Mesodermal cell (in vitro differentiated cells): ENCODE measurements around the gene CTSW.

ENCODE experiments used
- H3K27ac ChIP-seq: 2 replicates; pipeline ENCODE4 v1.7.0; 2013; ENCODE audit warnings: mild to moderate bottlenecking, low read depth, low read length, moderate library complexity; ENCODE audit not compliant: severe bottlenecking
- H3K36me3 ChIP-seq: 2 replicates; pipeline ENCODE4 v1.7.1; 2013; ENCODE audit warnings: mild to moderate bottlenecking, low read length, moderate library complexity; ENCODE audit not compliant: control insufficient read depth, insufficient read depth
- H3K4me1 ChIP-seq: one replicate; pipeline ENCODE4 v1.7.1; 2013; ENCODE audit warnings: mild to moderate bottlenecking, low read length; ENCODE audit not compliant: insufficient read depth, control insufficient read depth, poor library complexity, severe bottlenecking
- H3K4me3 ChIP-seq: 2 replicates; pipeline ENCODE4 v1.7.0; 2013; ENCODE audit warnings: low read length, control low read depth, mild to moderate bottlenecking; ENCODE audit not compliant: insufficient read depth, poor library complexity, severe bottlenecking; ENCODE audit errors: extremely low read depth
- H3K9me3 ChIP-seq: 2 replicates; pipeline ENCODE4 v1.7.1; 2013; ENCODE audit warnings: mild to moderate bottlenecking, low read length, moderate library complexity; ENCODE audit not compliant: control insufficient read depth
- WGBS, 2 experiments: methylation state at CpG; one replicate each; pipeline ENCODE4 v1.1.5; 2013; ENCODE audit warnings: missing lambda C conversion rate in 2 of 2; ENCODE audit not compliant: insufficient coverage in 2 of 2; 5-methylcytosine and 5-hydroxymethylcytosine counted together

CTSW gene

DNA sequence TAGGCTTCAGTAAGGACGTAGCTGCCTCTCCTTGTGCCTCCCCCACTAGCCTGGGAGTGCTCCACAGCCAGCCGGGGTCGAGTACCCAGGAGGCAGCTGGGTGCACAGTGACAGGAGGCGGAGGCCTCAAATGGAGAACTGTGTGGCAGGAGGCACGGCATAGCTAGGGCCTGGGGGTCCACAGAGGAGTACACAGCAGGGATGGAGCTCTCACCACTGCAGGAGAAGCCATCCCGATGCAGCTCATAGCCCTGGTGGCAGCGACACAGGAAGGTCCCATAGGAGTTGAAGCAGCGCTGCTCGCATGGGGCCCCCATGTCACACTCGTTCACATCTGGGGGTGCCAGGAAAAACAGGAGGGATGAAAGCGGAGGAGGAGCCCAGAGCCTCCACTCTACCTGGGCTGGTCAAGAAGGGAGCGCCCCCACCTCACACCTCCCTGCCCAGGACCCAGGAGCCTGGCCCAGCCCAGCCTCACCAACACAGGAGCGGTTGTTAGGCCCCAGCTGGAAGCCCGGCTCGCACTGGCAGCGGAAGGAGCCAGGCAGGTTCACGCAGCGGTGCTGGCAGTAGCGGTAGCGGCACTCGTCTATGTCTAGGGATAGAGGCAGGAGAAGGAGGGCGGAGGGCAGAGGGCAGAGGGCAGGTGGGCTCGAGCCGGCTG, 9.9 kb upstream of the CTSW start:
- H3K4me3 ChIP-seq: no peak overlapping the region
- H3K4me1 ChIP-seq: peaks cover 18% of the 10 kb centered on the region
- no peak overlapping the region for H3K27ac ChIP-seq
- no peaks in the 10 kb centered on the region for H3K9me3 ChIP-seq
- 97 to 99% methylated on average over 16 to 21 of the region's 24 CpGs for WGBS, 2 experiments
- H3K36me3 ChIP-seq: peaks cover 67% of the 10 kb centered on the region

DNA sequence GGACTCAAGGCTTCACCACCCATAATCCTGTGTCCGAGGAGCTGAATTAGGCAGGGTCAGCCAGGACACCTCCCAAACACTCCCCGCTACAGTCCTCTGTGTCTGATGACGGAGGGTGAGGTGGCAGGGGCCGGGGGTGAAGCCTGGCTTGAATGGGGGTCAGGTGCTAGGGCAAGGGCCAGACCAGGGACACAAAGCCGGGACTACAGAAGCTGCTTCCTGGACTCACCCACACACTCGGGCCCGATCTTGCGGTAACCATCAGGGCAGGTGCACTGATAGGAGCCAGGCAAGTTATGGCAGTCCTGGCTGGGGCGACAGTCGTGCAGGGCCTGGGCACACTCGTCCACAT, 9.4 kb upstream of the CTSW start:
- WGBS, 2 experiments: 89 to 96% methylated on average over 10 to 11 of the region's 11 CpGs
- Histone ChIP-seq H3K4me1 (peaks cover 18% of the 10 kb centered on the region), H3K36me3 (peaks cover 62% of the 10 kb centered on the region), H3K4me3 (no peak overlapping the region), H3K27ac (no peak overlapping the region), H3K9me3 (no peaks in the 10 kb centered on the region)

DNA sequence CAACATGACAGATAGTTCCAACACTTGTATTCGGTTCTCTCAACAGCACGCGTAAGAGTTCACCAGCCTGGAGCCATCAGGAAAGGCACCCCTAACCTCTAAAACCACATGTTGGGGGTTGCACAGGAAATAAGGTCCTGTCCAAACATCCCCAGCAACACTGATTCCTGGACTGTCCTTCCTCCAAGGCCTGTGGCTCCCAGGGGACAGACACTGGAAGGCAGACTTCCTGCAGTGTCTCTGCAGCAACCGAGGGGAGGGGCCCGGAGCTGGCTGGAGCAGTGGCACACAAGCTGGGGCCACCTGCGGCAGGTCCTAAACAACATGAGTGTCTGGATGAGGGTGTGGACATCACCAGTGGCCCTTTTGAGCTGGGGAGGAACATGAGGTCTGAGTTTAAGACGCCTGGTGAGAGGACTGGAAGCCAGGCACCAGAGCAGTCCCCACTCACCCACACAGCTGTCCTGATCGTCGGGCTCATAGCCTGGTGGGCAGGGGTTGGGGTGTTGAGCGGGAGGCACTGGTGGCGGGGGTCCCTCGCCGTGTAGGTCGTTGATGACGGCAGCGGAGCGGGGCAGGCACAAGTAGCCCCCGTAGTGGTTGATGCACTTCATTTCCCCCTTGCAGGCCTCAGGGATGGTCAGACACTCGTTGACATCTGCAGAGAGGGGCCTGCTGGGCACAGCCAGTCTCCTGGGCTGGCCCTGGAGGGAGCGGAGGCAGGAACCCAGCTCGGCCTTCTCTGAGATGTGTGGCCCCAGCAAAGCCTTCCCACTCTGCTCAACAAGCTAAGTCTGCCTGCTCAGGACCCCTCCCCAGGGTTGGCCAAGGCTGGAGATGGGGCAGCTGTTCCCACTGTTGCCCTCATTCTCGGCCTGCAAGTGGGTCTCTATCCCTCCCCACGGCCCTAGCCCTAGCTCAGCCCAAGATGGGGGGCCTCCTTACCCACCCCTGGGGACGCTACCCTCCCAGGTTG, 8.6 kb upstream of the CTSW start:
- Histone ChIP-seq H3K9me3 (no peaks in the 10 kb centered on the region), H3K27ac (peak overlapping the region; percentile 10), H3K36me3 (peaks cover 55% of the 10 kb centered on the region), H3K4me1 (peaks cover 18% of the 10 kb centered on the region), H3K4me3 (peak overlapping the region; percentile 58)
- 88% methylated on average over 17 to 19 of the region's 24 CpGs for WGBS, 2 experiments

DNA sequence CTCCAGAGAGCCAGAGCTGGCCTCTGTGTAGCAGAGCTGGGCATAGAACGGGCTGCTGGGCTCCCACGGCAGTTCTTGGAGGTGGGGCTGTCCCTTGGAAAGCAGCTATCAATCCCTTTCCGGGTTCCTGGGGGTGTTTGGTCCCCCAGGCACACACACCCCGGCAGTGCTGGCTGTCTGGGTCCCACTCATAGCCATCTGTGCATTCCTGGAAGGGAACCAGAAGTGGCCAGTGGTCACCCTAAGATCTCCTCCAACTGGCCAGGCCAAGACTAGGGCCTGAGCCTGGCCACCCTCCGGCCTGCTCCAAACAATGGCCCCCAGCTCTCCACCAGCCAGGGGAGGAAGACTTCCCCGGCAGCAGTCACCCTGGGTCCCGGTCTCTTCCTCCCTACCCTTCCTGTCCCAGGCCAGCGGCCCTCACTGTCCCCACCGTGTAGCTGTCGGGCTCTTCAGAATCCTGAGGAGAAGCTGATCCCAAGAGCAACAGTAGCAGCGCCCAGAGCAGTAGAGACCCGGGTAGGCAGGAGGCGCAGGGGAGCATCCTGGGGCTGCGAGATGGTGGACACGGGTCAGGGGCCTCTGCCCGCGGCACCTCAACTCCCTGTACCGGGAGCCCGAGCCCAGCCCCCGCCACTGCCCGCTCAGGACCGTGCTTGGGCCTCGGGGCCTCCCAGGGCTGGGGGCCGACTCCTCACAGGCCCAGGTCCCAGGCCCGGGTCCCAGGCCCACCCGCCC, 7.7 kb upstream of the CTSW start:
- WGBS, 2 experiments: 36 to 43% methylated on average over 13 to 15 of the region's 26 CpGs
- no peaks in the 10 kb centered on the region for H3K9me3 ChIP-seq
- H3K27ac ChIP-seq: peak overlapping the region; percentile 10
- peaks cover 45% of the 10 kb centered on the region for H3K36me3 ChIP-seq
- H3K4me3 ChIP-seq: peak overlapping the region; percentile 58
- H3K4me1 ChIP-seq: peaks cover 18% of the 10 kb centered on the region

DNA sequence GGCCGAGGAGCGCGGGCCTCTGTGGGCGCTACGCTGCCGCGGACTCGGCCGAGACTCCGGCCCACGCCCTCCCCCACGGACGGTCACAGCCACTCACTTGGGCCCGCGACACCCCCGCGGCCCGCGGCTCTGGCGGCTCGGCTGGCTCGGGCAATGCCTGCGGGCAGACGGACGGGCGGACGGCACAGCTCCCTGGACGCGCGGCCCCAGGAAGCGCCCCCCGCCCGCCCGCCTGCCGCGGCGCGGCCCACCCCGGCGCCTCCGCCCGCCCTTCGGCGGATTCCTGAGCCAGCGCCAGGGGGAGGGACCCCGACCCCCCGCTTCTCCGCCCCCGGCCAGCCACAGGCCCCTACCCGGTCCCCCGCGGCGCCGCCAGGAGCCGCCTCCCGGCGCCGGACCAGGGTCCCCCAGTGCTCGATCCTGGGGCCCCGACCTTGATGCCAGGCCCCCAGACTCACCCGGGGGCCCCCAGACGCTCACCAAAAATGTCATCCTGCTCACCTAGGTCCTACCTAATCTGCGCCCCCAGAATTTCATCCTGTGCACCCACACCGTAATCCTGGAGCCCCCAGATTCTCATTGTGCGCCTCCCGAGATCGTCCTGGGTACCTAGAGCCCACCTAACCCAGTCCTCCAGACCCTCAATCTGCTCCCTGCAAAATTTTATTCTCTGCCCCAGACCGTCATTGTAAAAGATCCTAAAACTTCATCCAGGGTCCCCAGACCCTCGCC, 6.9 kb upstream of the CTSW start, which contains the start of gene EFEMP2:
EFEMP2 (minus strand) TSS at position 215 of the 732 bp plus-strand sequence. CDS start 446 bp downstream, outside the sequence.
- Histone ChIP-seq H3K36me3 (peaks cover 38% of the 10 kb centered on the region), H3K4me3 (peak within 1 kb of the TSS; percentile 58), H3K27ac (peak within 1 kb of the TSS; percentile 45), H3K9me3 (no peaks in the 10 kb centered on the region), H3K4me1 (peaks cover 18% of the 10 kb centered on the region)
- 1 to 3% methylated on average over 31 to 34 of the region's 69 CpGs for WGBS, 2 experiments

DNA sequence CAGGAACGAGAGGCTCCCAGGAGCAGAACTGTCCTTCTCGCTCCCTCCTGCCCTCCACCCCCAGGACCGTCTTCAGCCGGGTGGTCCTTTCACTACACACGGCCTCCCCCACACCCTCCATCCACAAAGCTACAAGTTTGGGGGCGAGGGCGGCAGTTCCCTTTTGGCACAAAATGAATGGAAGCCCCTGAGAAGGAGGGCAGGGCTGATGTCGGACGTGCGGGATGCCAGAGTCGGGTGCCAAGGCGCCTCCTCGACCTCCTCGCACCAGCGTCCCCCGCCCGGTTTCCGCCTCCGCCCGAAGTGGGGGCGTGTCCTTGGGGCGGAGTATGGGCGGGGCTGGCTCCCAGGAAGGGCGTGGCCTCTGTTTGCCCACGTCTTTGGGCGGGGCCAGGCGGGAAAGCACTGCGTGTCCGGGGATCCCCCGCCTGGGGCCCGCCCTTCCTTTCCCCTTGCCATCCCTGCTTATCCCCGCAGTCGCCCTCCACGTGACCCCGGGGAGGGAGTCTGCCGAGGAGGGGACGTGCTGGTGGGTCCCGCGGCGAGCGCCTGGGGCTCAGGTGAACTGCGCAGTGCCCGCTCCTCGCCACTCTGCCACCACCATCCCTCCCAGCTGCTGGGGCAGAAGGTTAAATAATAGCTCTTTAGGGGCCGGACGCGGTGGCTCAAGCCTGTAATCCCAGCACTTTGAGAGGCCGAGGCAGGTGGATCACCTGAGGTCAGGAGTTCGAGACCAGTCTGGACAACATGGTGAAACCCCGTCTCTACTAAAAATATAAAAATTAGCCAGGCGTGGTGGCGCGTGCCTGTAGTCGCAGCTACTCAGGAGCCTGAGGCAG, 6.1 kb upstream of the CTSW start:
- Histone ChIP-seq H3K4me3 (peak overlapping the region; percentile 58), H3K4me1 (peaks cover 18% of the 10 kb centered on the region), H3K27ac (peak overlapping the region; percentile 45), H3K9me3 (no peaks in the 10 kb centered on the region), H3K36me3 (peaks cover 30% of the 10 kb centered on the region)
- 4 to 13% methylated on average over 32 to 38 of the region's 54 CpGs for WGBS, 2 experiments

DNA sequence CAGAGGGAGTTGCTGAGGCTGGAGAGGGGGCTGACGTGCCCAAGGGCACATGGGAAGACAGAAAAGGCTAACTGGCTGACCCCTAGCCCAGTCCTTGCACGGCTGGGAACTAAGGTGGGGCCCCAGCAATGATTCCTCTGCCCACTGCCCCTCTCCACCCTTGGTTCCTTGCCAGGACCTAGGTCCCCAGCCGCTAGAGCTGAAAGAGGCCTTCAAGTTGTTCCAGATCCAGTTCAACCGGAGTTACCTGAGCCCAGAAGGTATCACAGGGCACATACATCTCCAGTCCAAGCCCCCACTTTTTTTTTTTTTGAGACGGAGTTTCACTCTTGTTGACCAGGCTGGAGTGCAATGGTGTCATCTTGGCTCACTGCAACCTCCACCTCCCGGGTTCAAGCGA, 390 bp downstream of the CTSW start:
- Histone ChIP-seq H3K9me3 (no peaks in the 10 kb centered on the region), H3K4me1 (no peaks in the 10 kb centered on the region), H3K27ac (no peak overlapping the region), H3K36me3 (peaks cover 35% of the 10 kb centered on the region), H3K4me3 (no peak overlapping the region)
- 88 to 93% methylated on average over 4 to 7 of the region's 7 CpGs for WGBS, 2 experiments

DNA sequence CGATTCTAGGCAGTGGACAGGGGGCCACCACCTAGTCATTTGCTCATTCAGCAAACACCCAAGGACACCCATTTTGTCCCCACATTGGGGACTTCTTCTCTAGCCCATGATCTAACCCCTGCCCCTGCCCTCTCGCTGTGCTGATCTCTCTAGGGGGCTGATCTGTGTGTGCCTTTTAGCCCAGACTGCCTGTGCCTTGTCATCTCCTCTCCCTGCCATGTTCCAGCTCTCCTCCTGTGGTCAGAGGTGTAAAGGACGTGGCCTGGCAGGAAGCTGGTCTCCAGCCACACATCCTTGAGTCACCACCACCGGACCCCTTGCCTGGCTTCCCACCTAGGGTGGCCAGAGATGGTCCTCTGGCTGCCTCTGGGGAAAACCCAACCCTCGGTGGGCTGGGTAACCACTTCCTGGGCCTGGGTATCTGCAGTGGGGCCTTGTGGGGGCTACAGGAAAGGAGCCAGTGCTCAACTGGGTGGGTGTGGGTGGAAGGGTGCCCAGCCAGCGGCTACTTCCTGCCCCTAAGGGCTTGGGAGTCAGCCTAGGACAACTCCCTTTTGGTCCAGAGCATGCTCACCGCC, 1.3 kb downstream of the CTSW start:
- WGBS, 2 experiments: 96 to 98% methylated on average over 4 to 7 of the region's 7 CpGs
- Histone ChIP-seq H3K27ac (no peak overlapping the region), H3K36me3 (peaks cover 44% of the 10 kb centered on the region), H3K4me3 (no peak overlapping the region), H3K9me3 (no peaks in the 10 kb centered on the region), H3K4me1 (no peaks in the 10 kb centered on the region)
